COR-L47 (cell line): ENCODE results near the gene SYT7.

ENCODE experiments used
- DNase-seq: peaks from one replicate; lab custom pipeline; 2025; lab: John Stamatoyannopoulos, UW

The SYT7 gene

GRCh38 chr11:61553373-61554171 is 27.3 kb downstream of the SYT7 start:
- no peak for DNase-seq

- no peak for DNase-seq
Observed at GRCh38 chr11:61552108-61552635, 28.7 kb downstream of the SYT7 start.

- DNase-seq: no peak
Observed at GRCh38 chr11:61551634-61552033, 29.2 kb downstream of the SYT7 start.

GRCh38 chr11:61550665-61551227 is 30.1 kb downstream of the SYT7 start:
- no peak for DNase-seq

- DNase-seq: no peak
Observed at GRCh38 chr11:61549662-61550568, 31.0 kb downstream of the SYT7 start.

- no peak for DNase-seq
Observed at GRCh38 chr11:61549177-61549576, 31.7 kb downstream of the SYT7 start.

GRCh38 chr11:61547246-61547645 is 33.6 kb downstream of the SYT7 start:
- no peak for DNase-seq

- no peak for DNase-seq
Observed at GRCh38 chr11:61546663-61547062, 34.2 kb downstream of the SYT7 start.

GRCh38 chr11:61545921-61546320 is 35.0 kb downstream of the SYT7 start:
- no peak for DNase-seq

GRCh38 chr11:61545341-61545740 is 35.5 kb downstream of the SYT7 start:
- no peak for DNase-seq

- DNase-seq: no peak
Observed at GRCh38 chr11:61544466-61544865, 36.4 kb downstream of the SYT7 start.

- DNase-seq: no peak
Observed at GRCh38 chr11:61543606-61544306, 37.1 kb downstream of the SYT7 start.

- DNase-seq: no peak
Observed at GRCh38 chr11:61542705-61543104, 38.2 kb downstream of the SYT7 start.

- no peak for DNase-seq
Observed at GRCh38 chr11:61542024-61542461, 38.8 kb downstream of the SYT7 start.

GRCh38 chr11:61541598-61541997 is 39.3 kb downstream of the SYT7 start:
- no peak for DNase-seq

GRCh38 chr11:61540528-61540927 is 40.3 kb downstream of the SYT7 start:
- no peak for DNase-seq

GRCh38 chr11:61539831-61540357 is 41.0 kb downstream of the SYT7 start:
- no peak for DNase-seq

GRCh38 chr11:61539006-61539405 is 41.9 kb downstream of the SYT7 start:
- no peak for DNase-seq

- no peak for DNase-seq
Observed at GRCh38 chr11:61538636-61538961, 42.3 kb downstream of the SYT7 start.

- no peak for DNase-seq
Observed at GRCh38 chr11:61537326-61537725, 43.5 kb downstream of the SYT7 start.

GRCh38 chr11:61536676-61537270 is 44.1 kb downstream of the SYT7 start:
- no peak for DNase-seq
